ENCODE results near the gene PARP11.

DNA sequence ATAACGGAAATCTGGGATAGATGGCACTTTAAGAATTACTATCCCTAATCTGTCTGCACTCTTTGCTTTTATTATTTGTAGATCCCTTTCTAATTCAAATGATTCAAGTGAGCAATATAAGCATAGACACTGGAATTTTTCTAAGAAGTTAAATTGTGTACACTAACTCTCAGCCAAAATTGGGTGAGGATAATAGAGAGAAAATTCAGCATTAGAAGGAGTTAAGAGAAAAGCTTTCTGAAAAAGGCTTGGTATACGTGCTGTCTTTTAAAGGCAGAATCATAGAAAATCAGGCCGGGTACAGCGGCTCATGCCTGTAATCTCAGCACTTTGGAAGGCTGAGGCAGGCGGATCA lies 63.2 kb downstream of the PARP11 start:
- TF ChIP-seq, protein P1, sequence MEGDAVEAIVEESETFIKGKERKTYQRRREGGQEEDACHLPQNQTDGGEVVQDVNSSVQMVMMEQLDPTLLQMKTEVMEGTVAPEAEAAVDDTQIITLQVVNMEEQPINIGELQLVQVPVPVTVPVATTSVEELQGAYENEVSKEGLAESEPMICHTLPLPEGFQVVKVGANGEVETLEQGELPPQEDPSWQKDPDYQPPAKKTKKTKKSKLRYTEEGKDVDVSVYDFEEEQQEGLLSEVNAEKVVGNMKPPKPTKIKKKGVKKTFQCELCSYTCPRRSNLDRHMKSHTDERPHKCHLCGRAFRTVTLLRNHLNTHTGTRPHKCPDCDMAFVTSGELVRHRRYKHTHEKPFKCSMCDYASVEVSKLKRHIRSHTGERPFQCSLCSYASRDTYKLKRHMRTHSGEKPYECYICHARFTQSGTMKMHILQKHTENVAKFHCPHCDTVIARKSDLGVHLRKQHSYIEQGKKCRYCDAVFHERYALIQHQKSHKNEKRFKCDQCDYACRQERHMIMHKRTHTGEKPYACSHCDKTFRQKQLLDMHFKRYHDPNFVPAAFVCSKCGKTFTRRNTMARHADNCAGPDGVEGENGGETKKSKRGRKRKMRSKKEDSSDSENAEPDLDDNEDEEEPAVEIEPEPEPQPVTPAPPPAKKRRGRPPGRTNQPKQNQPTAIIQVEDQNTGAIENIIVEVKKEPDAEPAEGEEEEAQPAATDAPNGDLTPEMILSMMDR (IDR thresholded peaks at IDR 0.05; ENCODE audit: low read depth, low read length), result no peak
- TF ChIP-seq EZH2phosphoT487 (IDR thresholded peaks at IDR 0.05; ENCODE audit: low read depth), result no peak
